Cardiac septum (tissue), 1 donor: ENCODE measurements around the gene RHOV. TPM values are rescaled to one million over a fixed set of nuclear protein-coding genes. Genes with fewer than 3 reads are reported as not detected.

Source experiments
- DNase-seq: peaks from one replicate; pipeline ENCODE4 v3.0.0-alpha.2; 2020; ENCODE audit warnings: low spot score
- intact Hi-C: fragments of 100-400 bp; cut with DNase I; formaldehyde crosslinking; loops from one replicate; pipeline ENCODE4 v1.14.0; 2022
- total RNA-seq: library from RNA; stranded (reverse); fragmentation: NEBNext Ultra II Directional; extraction: Animal tissue kit (Norgen Biotek cat#: 25700); gene quantifications from one replicate; pipeline ENCODE4 v1.2.1, GENCODE V29; 2021
- donor health status: DM: no; HTN: no; CAD: no.

The RHOV gene
- total RNA-seq, 1 donor from 2014 or later: 0.13 TPM

DNA sequence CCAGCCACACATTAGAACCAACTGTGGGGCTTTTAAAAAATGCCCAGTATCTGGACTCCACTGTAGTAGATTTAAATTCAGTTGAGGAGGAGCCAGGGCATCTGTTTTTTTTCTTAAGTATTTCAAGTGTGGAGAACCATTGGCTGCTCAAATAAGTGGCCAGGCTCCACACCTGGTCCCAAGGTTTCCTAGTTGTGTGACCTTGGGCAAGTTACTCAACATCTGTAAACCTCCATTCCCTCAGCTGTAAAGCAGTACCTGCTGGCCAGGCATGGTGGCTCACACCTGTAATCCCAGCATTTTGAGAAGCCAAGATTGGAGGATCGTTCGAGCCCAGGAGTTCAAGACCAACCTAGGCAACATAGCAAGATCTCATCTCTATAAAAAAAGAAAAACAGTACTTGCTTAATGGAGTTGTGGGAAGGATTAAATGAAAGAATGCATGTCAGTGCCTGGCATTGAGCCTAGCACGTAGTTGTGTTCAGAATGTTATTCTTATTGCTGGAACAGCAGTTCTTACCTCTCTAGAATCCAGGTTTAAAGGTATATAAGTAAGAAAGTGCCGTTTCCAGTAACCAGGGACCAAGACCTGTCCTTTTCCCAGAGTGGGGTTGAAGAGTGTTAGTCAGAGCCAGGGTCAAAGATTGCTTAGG is 47.5 kb downstream of the RHOV start:
- no peak for DNase-seq
- intact Hi-C loops: no loop called here

DNA sequence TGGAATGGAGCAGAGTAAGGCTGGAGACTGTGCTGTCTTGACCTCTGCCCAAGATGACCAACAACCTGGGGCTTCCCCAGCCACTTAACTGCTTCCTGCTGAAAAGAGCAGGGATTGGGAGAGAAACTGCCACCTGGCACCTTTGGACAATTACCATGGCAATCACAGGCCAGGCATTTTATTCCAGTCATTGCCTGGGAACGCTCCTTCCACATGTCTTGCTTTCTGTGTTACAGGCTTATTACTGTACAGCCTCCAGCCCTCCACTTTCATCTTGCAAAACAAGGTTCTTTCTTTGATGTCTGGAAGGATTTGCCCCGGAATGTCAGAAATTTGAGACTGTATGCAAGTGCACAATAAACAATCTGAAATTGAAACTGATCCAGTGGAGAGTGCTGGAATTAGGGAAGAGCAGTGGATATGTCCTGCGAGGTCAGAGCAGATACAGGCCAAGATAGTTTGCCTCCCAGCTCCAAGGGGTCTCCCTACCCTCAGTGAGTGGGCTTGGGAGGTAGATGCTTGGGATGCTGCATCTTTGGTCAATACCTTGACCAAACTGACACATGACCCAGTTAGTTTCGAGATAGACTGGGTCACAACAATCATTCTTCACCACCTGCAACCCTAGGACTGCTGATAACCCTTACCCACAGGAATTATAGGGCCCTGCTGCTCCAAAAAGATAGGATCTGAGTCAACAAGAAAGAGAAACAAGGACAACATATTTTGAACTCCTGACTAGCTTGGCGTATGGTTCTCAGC is 48.2 kb downstream of the RHOV start:
- no peak for DNase-seq
- intact Hi-C loops: no loop called here

DNA sequence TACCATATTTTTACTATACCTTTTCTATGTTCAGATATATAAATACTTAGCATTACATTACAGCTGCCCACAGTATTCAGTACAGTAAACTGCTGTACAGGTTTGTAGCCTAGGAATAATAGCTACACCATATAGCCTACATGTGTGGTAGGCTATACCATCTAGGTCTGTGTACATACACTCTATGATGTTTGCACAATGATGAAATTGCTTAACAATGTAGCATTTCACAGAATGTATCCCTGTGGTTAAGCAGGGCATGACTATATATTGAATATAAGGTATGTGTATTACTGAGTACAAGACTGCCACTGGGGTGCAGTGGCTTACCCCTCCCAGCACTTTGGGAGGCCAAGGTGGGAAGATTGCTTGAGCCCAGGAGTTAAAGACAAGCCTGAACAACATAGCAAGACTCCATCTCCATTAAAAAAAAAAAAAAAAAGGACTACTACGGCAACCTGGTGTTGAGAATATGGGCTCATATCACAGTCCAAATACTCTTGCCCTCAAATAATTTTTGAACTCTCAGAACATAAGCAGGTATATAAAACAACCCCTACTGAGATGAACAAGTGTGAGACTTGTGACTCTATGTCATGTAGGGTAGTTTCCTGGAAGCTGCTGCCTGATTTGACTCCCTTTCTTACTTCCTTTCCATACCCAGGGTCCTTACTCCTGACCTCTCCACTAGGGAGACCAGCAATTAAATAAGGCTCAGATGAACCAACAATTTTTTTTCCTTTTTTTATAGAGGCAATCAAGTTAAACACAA is 50.3 kb downstream of the RHOV start:
- intact Hi-C loops: no loop called here
- no peak for DNase-seq

Other genes starting within 250 kb of the RHOV start
- gene RAD51, start 179.1 kb downstream of the RHOV start, total RNA-seq: 0.51 TPM
- gene RMDN3, start 119.0 kb downstream of the RHOV start, total RNA-seq: 21.1 TPM
- 1.6 TPM for gene GCHFR, start 110.2 kb downstream of the RHOV start, total RNA-seq
- gene C15orf62, start 104.3 kb downstream of the RHOV start, total RNA-seq: not detected
- 11.0 TPM for gene ZFYVE19, start 67.1 kb downstream of the RHOV start, total RNA-seq
- gene DNAJC17, start 66.8 kb downstream of the RHOV start, total RNA-seq: 19.1 TPM
- gene PPP1R14D, start 45.5 kb downstream of the RHOV start, total RNA-seq: not detected
- 0.59 TPM for gene SPINT1, start 30.2 kb downstream of the RHOV start, total RNA-seq
- 16.0 TPM for gene VPS18, start 20.2 kb upstream of the RHOV start, total RNA-seq
- gene DLL4, start 55.1 kb upstream of the RHOV start, total RNA-seq: 11.5 TPM
- 1.6 TPM for gene CHAC1, start 79.2 kb upstream of the RHOV start, total RNA-seq
- 13.3 TPM for gene INO80, start 242.0 kb upstream of the RHOV start, total RNA-seq